Nephron (organoid): Measurements from ENCODE around the gene POC1A.

Experiments
- H3K27ac Mint-ChIP-seq, 3 experiments: 2 replicates each; pipeline ENCODE4 v1.8.0; 2020; ENCODE audit warnings: mixed read lengths in 3 of 3, mild to moderate bottlenecking in 2 of 3, moderate library complexity in 1 of 3
- H3K27me3 Mint-ChIP-seq: 2 replicates; pipeline ENCODE4 v1.8.0; 2021; ENCODE audit warnings: low read depth, mild to moderate bottlenecking, moderate library complexity, mixed read lengths
- H3K36me3 Mint-ChIP-seq: 2 replicates; pipeline ENCODE4 v1.8.0; 2020; ENCODE audit warnings: low read depth, mixed read lengths
- H3K4me1 Mint-ChIP-seq: 2 replicates; pipeline ENCODE4 v1.8.0; 2020; ENCODE audit warnings: mixed read lengths
- H3K4me3 Mint-ChIP-seq, 3 experiments: 2 replicates each; pipeline ENCODE4 v1.8.0; 2020; ENCODE audit warnings: mild to moderate bottlenecking in 3 of 3, mixed read lengths in 3 of 3, moderate library complexity in 2 of 3
- H3K9me3 Mint-ChIP-seq: 2 replicates; pipeline ENCODE4 v1.8.0; 2020; ENCODE audit warnings: mixed read lengths
- TF ChIP-seq, protein P1 (sequence below), 3 experiments: fragments of 200-600 bp; sonication (generic); IDR thresholded peaks; one replicate each; pipeline ENCODE4 v1.5.0; 2021; ENCODE audit warnings: antibody characterized with exemption in 3 of 3; ENCODE audit not compliant: unreplicated experiment in 3 of 3

POC1A gene

DNA sequence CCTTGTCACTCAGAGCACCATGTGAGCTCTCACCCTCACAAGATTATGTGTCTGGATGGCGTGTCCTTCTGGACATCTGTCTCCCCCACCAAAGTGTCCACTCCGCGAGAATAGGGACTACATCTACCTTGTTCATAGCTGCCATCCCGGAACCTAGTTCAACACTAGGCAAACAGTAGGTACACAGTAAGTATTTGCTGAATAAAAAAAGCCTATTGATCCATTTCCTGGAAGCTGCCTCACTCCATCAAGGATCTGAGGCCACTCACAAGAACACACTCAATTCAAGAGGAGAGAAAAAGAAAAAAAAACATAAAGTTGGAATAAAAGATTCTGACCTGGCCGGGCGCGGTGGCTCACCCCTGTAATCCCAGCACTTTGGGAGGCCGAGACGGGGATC, 32.5 kb upstream of the POC1A start:
- TF ChIP-seq, protein P1, sequence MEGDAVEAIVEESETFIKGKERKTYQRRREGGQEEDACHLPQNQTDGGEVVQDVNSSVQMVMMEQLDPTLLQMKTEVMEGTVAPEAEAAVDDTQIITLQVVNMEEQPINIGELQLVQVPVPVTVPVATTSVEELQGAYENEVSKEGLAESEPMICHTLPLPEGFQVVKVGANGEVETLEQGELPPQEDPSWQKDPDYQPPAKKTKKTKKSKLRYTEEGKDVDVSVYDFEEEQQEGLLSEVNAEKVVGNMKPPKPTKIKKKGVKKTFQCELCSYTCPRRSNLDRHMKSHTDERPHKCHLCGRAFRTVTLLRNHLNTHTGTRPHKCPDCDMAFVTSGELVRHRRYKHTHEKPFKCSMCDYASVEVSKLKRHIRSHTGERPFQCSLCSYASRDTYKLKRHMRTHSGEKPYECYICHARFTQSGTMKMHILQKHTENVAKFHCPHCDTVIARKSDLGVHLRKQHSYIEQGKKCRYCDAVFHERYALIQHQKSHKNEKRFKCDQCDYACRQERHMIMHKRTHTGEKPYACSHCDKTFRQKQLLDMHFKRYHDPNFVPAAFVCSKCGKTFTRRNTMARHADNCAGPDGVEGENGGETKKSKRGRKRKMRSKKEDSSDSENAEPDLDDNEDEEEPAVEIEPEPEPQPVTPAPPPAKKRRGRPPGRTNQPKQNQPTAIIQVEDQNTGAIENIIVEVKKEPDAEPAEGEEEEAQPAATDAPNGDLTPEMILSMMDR (IDR thresholded peaks at IDR 0.05; ENCODE audit: unreplicated experiment in 3 of 3) = no peak
- H3K4me3 Mint-ChIP-seq = no peak overlapping the region
- H3K27ac Mint-ChIP-seq = no peak overlapping the region
- no peaks in the 10 kb centered on the region for H3K36me3 Mint-ChIP-seq
- H3K4me1 Mint-ChIP-seq = peaks cover 20% of the 10 kb centered on the region
- H3K27me3 Mint-ChIP-seq = peaks cover 7% of the 10 kb centered on the region
- H3K9me3 Mint-ChIP-seq = no peaks in the 10 kb centered on the region

DNA sequence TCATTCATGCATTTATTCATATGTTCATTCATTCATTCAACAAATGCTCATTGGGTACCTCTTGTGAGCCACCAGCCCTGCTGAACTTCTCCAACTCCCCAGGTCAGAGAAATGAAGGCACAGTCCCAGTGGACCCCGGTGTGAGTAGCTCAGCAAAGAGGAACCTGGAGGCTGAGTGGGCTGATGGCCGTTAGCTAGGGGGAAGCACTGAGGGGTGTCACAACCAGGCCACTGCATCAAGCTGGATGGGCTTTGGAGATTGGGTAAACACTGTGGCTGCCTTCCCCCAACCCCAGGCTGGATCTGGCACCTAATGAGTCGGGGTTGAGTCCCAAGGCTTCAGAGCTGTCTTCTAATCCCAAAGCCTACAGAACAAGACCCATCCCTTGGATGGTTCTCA, 31.6 kb upstream of the POC1A start:
- Mint-ChIP-seq H3K4me3 (no peak overlapping the region), H3K9me3 (no peaks in the 10 kb centered on the region), H3K27me3 (peaks cover 7% of the 10 kb centered on the region), H3K4me1 (peaks cover 13% of the 10 kb centered on the region), H3K27ac (no peak overlapping the region), H3K36me3 (no peaks in the 10 kb centered on the region)
- TF ChIP-seq, protein P1 (IDR thresholded peaks at IDR 0.05; ENCODE audit: unreplicated experiment in 3 of 3) = no peak

DNA sequence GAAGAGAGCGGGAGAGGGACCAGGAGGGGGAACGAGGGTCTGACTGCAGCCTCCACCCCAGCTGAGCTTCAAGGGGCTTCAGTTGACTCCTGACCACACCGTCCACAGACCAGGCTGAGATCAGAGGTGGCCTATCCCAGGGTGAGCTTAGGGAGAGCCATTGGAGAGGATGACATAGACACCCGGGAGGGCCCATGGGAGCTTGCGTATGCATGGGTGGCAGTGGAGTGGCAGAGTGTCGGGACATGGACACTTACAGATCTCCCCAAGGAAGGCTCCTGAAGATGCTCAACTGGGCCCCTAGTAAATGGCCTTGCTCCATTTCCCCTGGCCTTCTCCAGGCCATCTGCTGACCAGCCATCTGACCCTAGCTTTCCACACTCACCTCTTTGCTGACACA, 31.1 kb upstream of the POC1A start:
- Mint-ChIP-seq H3K27me3 (peaks cover 7% of the 10 kb centered on the region), H3K4me3 (no peak overlapping the region), H3K36me3 (no peaks in the 10 kb centered on the region), H3K27ac (no peak overlapping the region), H3K4me1 (peaks cover 7% of the 10 kb centered on the region), H3K9me3 (no peaks in the 10 kb centered on the region)
- TF ChIP-seq, protein P1 (IDR thresholded peaks at IDR 0.05; ENCODE audit: unreplicated experiment in 3 of 3) = no peak

DNA sequence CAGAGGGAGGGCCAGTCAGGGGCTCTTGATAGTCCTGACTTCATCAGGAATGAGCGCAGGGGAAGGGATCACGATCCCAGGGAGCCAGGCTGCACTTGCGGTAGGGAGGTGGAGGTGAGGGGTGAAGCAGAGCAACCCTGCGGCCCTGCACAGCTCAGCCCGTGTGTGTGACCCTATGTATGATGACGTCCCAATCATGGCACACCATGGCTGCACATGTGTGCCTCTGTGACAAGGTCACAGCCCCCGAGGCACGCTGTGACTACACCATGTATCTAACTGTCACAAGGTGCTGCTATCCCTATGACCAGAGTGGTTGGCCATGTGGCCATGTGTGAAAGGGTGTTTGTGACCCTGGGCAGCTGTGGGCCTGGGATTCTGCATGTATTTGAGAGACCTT, 30.5 kb upstream of the POC1A start:
- Mint-ChIP-seq H3K27ac (peak overlapping the region in 1 of 3 experiments; percentile 66), H3K4me3 (no peak overlapping the region), H3K4me1 (peaks cover 2% of the 10 kb centered on the region), H3K9me3 (no peaks in the 10 kb centered on the region), H3K27me3 (peaks cover 7% of the 10 kb centered on the region), H3K36me3 (no peaks in the 10 kb centered on the region)
- TF ChIP-seq, protein P1 (IDR thresholded peaks at IDR 0.05; ENCODE audit: unreplicated experiment in 3 of 3) = no peak

DNA sequence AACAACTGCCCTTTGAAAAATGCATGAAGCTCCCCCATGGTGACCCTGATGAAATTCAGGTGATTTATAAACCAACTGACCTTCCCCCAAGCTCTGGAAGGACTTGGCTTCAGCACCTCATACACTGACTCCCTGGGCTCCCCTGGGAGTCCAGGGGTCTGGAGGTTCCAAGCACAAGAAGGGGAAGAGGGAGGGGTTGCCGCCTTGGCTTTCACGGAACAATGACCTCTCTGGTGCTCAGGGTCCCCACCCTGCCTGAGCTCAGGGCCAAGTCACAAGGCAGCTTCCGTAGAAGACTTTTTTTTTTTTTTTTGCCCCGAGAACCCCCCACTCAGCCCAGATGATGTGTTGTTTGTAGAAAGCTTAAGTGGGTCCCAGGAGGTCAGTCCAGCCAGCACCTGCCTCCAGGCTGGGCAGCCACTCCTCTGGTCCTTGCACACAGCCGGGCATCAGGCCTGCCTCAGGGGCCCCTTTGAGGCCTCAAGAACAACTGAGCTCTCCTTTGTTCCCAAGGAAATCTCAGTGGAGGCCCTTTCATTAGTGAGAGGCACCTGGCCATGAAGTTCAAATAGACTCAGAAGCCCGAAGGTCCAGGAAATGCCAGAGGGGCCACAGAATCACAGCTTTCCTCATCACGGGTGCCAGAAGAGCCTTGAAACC, 29.7 kb upstream of the POC1A start:
- no peaks in the 10 kb centered on the region for H3K4me1 Mint-ChIP-seq
- H3K4me3 Mint-ChIP-seq = no peak overlapping the region
- TF ChIP-seq, protein P1 (IDR thresholded peaks at IDR 0.05; ENCODE audit: unreplicated experiment in 3 of 3) = no peak
- H3K27me3 Mint-ChIP-seq = peaks cover 7% of the 10 kb centered on the region
- no peaks in the 10 kb centered on the region for H3K9me3 Mint-ChIP-seq
- no peaks in the 10 kb centered on the region for H3K36me3 Mint-ChIP-seq
- peak overlapping the region in 1 of 3 experiments; percentile 66 for H3K27ac Mint-ChIP-seq

DNA sequence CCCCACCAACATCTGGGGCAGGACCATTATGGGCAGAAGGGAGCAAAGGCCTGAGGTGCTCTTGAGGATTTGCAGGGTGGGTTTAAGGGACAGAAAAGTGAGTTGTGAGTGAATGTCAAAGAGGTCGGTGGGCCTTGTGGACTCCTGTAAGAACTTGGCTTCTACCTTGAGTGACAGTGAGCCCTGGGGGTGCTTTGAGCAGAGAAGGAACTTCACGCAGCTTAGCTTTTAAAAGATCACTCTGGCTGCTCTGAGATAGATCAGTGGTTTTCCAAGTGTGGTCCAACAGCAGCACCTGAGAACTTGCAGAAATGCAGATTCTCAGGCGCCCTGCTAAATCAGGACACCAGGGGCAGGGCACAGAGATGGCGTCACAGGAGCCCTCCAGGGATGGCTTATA, 28.5 kb upstream of the POC1A start:
- Mint-ChIP-seq H3K4me3 (no peak overlapping the region), H3K27me3 (peaks cover 11% of the 10 kb centered on the region), H3K27ac (no peak overlapping the region), H3K36me3 (no peaks in the 10 kb centered on the region), H3K9me3 (no peaks in the 10 kb centered on the region), H3K4me1 (no peaks in the 10 kb centered on the region)
- TF ChIP-seq, protein P1 (IDR thresholded peaks at IDR 0.05; ENCODE audit: unreplicated experiment in 3 of 3) = no peak
